ENCODE data around the gene FRYL.

DNA sequence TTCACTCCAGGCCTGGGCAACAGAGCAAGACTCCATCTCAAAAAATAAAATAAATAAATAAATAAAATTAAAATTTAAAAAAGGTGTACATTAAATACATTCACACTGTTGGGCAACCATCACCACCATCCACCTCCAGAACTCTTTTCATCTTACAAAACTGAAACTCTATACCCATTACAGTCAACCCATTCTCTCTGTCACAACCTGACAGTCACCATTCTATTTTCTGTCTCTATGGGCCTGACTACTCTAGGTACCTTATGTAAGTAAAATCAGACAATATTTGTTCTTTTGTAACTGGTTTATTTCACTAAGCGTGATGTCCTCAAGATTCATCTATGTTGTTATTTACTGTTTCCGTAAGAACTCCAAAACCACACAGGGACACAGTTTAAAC, 59.6 kb downstream of the FRYL start:
- TF ChIP-seq, protein P1, sequence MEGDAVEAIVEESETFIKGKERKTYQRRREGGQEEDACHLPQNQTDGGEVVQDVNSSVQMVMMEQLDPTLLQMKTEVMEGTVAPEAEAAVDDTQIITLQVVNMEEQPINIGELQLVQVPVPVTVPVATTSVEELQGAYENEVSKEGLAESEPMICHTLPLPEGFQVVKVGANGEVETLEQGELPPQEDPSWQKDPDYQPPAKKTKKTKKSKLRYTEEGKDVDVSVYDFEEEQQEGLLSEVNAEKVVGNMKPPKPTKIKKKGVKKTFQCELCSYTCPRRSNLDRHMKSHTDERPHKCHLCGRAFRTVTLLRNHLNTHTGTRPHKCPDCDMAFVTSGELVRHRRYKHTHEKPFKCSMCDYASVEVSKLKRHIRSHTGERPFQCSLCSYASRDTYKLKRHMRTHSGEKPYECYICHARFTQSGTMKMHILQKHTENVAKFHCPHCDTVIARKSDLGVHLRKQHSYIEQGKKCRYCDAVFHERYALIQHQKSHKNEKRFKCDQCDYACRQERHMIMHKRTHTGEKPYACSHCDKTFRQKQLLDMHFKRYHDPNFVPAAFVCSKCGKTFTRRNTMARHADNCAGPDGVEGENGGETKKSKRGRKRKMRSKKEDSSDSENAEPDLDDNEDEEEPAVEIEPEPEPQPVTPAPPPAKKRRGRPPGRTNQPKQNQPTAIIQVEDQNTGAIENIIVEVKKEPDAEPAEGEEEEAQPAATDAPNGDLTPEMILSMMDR (IDR thresholded peaks at IDR 0.05; ENCODE audit: insufficient read depth, low read length, poor library complexity, severe bottlenecking), result no peak
- no peak for TF ChIP-seq EZH2phosphoT487 (conservative IDR thresholded peaks at IDR 0.05; ENCODE audit: low read length)

Measured in SU-DHL-6 (cell line).